Natural killer cell treated with Interleukin-12 subunit alpha and Interleukin-12 subunit beta and Interleukin-15 and Interleukin-18, amount 100 ng/mL, for 72 hours (primary cell): ENCODE data around the gene KRI1. TPM values are rescaled to one million over a fixed set of nuclear protein-coding genes. Genes with fewer than 3 reads are reported as not detected.

Experiments
- ATAC-seq, 2 donors: fragments of 150-1000 bp; cut with Tn5 transposase in 1 of 2; sonication (Bioruptor Pico), chemical (Tn5 transposase) in 1 of 2; 2 replicates each; pipeline ENCODE4 v1.10.0; 2021
- DNase-seq: peaks from one replicate; pipeline ENCODE4 v3.0.0; 2022; ENCODE audit warnings: low spot score
- H3K27ac Mint-ChIP-seq, 2 donors: 1 replicate in 1 of 2; 2 replicates in 1 of 2; pipeline ENCODE4 v1.8.0; 2022; ENCODE audit warnings: mixed read lengths in 2 of 2, mild to moderate bottlenecking in 1 of 2, moderate library complexity in 1 of 2
- H3K27me3 Mint-ChIP-seq, 2 donors: 1 replicate in 1 of 2; 2 replicates in 1 of 2; pipeline ENCODE4 v1.8.0; 2022; ENCODE audit warnings: mixed read lengths in 2 of 2
- H3K36me3 Mint-ChIP-seq: one replicate; pipeline ENCODE4 v1.8.0; 2022; ENCODE audit warnings: mixed read lengths
- H3K4me1 Mint-ChIP-seq, 2 donors: 1 replicate in 1 of 2; 2 replicates in 1 of 2; pipeline ENCODE4 v1.8.0; 2022; ENCODE audit warnings: low read depth in 2 of 2, mixed read lengths in 2 of 2, mild to moderate bottlenecking in 1 of 2
- H3K4me3 Mint-ChIP-seq: one replicate; pipeline ENCODE4 v1.8.0; 2022; ENCODE audit warnings: mixed read lengths
- H3K9me3 Mint-ChIP-seq: 2 replicates; pipeline ENCODE4 v1.8.0; 2022; ENCODE audit warnings: mixed read lengths
- total RNA-seq, 2 donors: library from RNA; stranded (reverse); gene quantifications; one replicate each; pipeline ENCODE4 v1.2.3, GENCODE V29; 2022

KRI1 gene
- 10 to 100 TPM; 50.9 to 89.6 TPM for total RNA-seq

- H3K27ac Mint-ChIP-seq, result peak within 1 kb of the TSS; percentile 96 to 100
- H3K27me3 Mint-ChIP-seq, result no peaks in the 10 kb centered on the region
- H3K36me3 Mint-ChIP-seq, result no peaks in the 10 kb centered on the region
- peaks cover 47 to 50% of the 10 kb centered on the region in 2 donors for H3K4me1 Mint-ChIP-seq
- DNase-seq (peak; percentile 100), ATAC-seq (peak; percentile 78 to 82)
- H3K9me3 Mint-ChIP-seq, result no peaks in the 10 kb centered on the region
- peak within 1 kb of the TSS; percentile 93 for H3K4me3 Mint-ChIP-seq
Measured at GRCh38 chr19:10565567-10566407, at the start of gene KRI1. TSS of gene KRI1 (minus strand) at chr19:10566010. CDS start at chr19:10565999, 11 bp downstream.

GRCh38 chr19:10612499-10613119 is 46.8 kb upstream of the KRI1 start:
- DNase-seq, result no peak
- Mint-ChIP-seq H3K27me3 (no peaks in the 10 kb centered on the region), H3K4me3 (no peak overlapping the region), H3K9me3 (no peaks in the 10 kb centered on the region), H3K4me1 (peaks cover 10 to 26% of the 10 kb centered on the region in 2 donors), H3K27ac (peak overlapping the region in 1 of 2 donors; percentile 78), H3K36me3 (no peaks in the 10 kb centered on the region)
- peak in 1 of 2 donors; percentile 62 for ATAC-seq

- Mint-ChIP-seq H3K4me1 (peaks cover 7 to 25% of the 10 kb centered on the region in 2 donors), H3K36me3 (no peaks in the 10 kb centered on the region), H3K4me3 (no peak overlapping the region), H3K27ac (peak overlapping the region in 1 of 2 donors; percentile 78), H3K9me3 (no peaks in the 10 kb centered on the region), H3K27me3 (no peaks in the 10 kb centered on the region)
- DNase-seq (no peak), ATAC-seq (no peak)
Measured at GRCh38 chr19:10611907-10612306, 46.1 kb upstream of the KRI1 start.

GRCh38 chr19:10604460-10604980 is 38.7 kb upstream of the KRI1 start:
- no peaks in the 10 kb centered on the region for H3K27me3 Mint-ChIP-seq
- peak overlapping the region; percentile 97 for H3K4me3 Mint-ChIP-seq
- H3K36me3 Mint-ChIP-seq, result no peaks in the 10 kb centered on the region
- H3K9me3 Mint-ChIP-seq, result no peaks in the 10 kb centered on the region
- no peak for ATAC-seq
- no peak for DNase-seq
- H3K4me1 Mint-ChIP-seq, result peaks cover 18 to 22% of the 10 kb centered on the region in 2 donors
- H3K27ac Mint-ChIP-seq, result peak overlapping the region; percentile 96

GRCh38 chr19:10603873-10604459 is 38.2 kb upstream of the KRI1 start:
- no peaks in the 10 kb centered on the region for H3K9me3 Mint-ChIP-seq
- peaks cover 18 to 22% of the 10 kb centered on the region in 2 donors for H3K4me1 Mint-ChIP-seq
- peak overlapping the region; percentile 97 for H3K4me3 Mint-ChIP-seq
- peak; percentile 12 to 21 for ATAC-seq
- no peaks in the 10 kb centered on the region for H3K27me3 Mint-ChIP-seq
- peak overlapping the region; percentile 96 for H3K27ac Mint-ChIP-seq
- DNase-seq, result peak; percentile 66
- H3K36me3 Mint-ChIP-seq, result no peaks in the 10 kb centered on the region

GRCh38 chr19:10603084-10603872 is 37.5 kb upstream of the KRI1 start:
- peak; percentile 40 to 60 for ATAC-seq
- Mint-ChIP-seq H3K9me3 (no peaks in the 10 kb centered on the region), H3K36me3 (no peaks in the 10 kb centered on the region)

GRCh38 chr19:10602330-10603083 is 36.7 kb upstream of the KRI1 start:
- Mint-ChIP-seq H3K9me3 (no peaks in the 10 kb centered on the region), H3K27ac (peak overlapping the region; percentile 96), H3K4me3 (peak overlapping the region; percentile 97), H3K27me3 (no peaks in the 10 kb centered on the region), H3K4me1 (peaks cover 18 to 26% of the 10 kb centered on the region in 2 donors), H3K36me3 (no peaks in the 10 kb centered on the region)
- ATAC-seq, result peak; percentile 96 to 97
- peak; percentile 88 for DNase-seq

More at GRCh38 chr19:10603084-10603872, 37.5 kb upstream of the KRI1 start:
- H3K4me1 Mint-ChIP-seq, result peaks cover 18 to 23% of the 10 kb centered on the region in 2 donors
- H3K27ac Mint-ChIP-seq, result peak overlapping the region; percentile 96
- no peaks in the 10 kb centered on the region for H3K27me3 Mint-ChIP-seq
- peak overlapping the region; percentile 97 for H3K4me3 Mint-ChIP-seq
- DNase-seq, result peak; percentile 76

- Mint-ChIP-seq H3K27me3 (no peaks in the 10 kb centered on the region), H3K9me3 (no peaks in the 10 kb centered on the region), H3K4me3 (peak overlapping the region; percentile 64), H3K27ac (no peak overlapping the region), H3K4me1 (peaks cover 20 to 26% of the 10 kb centered on the region in 2 donors), H3K36me3 (no peaks in the 10 kb centered on the region)
- DNase-seq, result no peak
- ATAC-seq, result no peak
Measured at GRCh38 chr19:10601999-10602329, 36.2 kb upstream of the KRI1 start.

DNA sequence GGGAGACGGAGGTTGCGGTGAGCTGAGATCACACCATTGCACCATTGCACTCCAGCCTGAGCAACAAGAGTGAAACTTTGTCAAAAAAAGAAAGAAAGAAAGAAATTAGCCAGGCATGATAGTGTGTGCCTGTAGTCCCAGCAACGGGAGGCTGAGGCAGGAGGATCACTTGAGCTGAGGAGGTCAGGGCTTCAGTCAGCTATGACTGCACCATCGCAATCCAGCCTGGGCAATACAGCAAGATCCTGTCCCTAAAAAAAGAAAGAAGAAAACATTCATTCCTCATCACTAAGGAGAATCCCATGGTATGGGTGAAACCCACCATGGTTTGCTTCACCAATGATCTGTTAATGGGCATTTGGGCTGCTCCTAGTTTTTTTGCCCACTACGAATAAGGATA is 34.3 kb upstream of the KRI1 start:
- no peaks in the 10 kb centered on the region for H3K9me3 Mint-ChIP-seq
- peak overlapping the region in 1 of 2 donors; percentile 56 for H3K27ac Mint-ChIP-seq
- ATAC-seq, result no peak
- peaks cover 34 to 40% of the 10 kb centered on the region in 2 donors for H3K4me1 Mint-ChIP-seq
- no peaks in the 10 kb centered on the region for H3K36me3 Mint-ChIP-seq
- no peak overlapping the region for H3K4me3 Mint-ChIP-seq
- no peak for DNase-seq
- H3K27me3 Mint-ChIP-seq, result no peaks in the 10 kb centered on the region

- Mint-ChIP-seq H3K36me3 (no peaks in the 10 kb centered on the region), H3K9me3 (no peaks in the 10 kb centered on the region), H3K27me3 (no peaks in the 10 kb centered on the region), H3K4me1 (peaks cover 22 to 27% of the 10 kb centered on the region in 2 donors), H3K27ac (peak overlapping the region in 1 of 2 donors; percentile 90), H3K4me3 (peak overlapping the region; percentile 34)
- DNase-seq (no peak), ATAC-seq (no peak)
Measured at GRCh38 chr19:10593820-10594637, 28.2 kb upstream of the KRI1 start.

DNA sequence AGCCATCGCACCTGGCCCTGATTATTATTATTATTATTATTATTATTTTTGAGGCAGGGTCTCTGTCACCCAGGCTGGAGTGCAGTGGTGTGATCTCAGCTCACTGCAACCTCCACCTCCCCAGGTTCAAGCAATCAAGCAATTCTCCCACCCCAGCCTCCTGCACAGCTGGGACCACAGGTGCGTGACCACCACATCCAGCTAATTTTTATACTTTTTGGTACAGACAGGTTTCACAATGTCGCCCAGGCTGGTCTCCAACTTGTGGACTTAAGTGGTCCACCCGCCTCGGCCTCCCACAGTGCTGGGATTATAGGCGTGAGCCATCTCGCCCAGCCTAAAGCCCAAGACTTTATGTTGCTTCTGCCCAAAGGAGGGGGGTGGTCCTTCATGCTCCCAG is 27.3 kb upstream of the KRI1 start:
- no peaks in the 10 kb centered on the region for H3K36me3 Mint-ChIP-seq
- H3K27me3 Mint-ChIP-seq, result peaks cover 0 to under 1% of the 10 kb centered on the region in 2 donors

GRCh38 chr19:10587839-10588150 is 22.0 kb upstream of the KRI1 start:
- no peak for ATAC-seq
- Mint-ChIP-seq H3K4me1 (peaks cover 12 to 13% of the 10 kb centered on the region in 2 donors), H3K4me3 (no peak overlapping the region), H3K36me3 (no peaks in the 10 kb centered on the region), H3K27me3 (peaks cover 7 to 12% of the 10 kb centered on the region in 2 donors), H3K9me3 (peaks cover 5% of the 10 kb centered on the region), H3K27ac (no peak overlapping the region)
- no peak for DNase-seq

More for the DNA sequence above, 27.3 kb upstream of the KRI1 start:
- Mint-ChIP-seq H3K27ac (no peak overlapping the region), H3K4me3 (no peak overlapping the region), H3K9me3 (no peaks in the 10 kb centered on the region), H3K4me1 (peaks cover 22 to 25% of the 10 kb centered on the region in 2 donors)
- DNase-seq (no peak), ATAC-seq (no peak)
